ENCODE measurements around the gene SCGB3A2.

SCGB3A2 gene

GRCh38 chr5:147911427-147911826 lies 32.9 kb downstream of the SCGB3A2 start:
- no peak for DNase-seq

GRCh38 chr5:147912011-147912410 lies 33.5 kb downstream of the SCGB3A2 start:
- no peak for DNase-seq

GRCh38 chr5:147913786-147914185 lies 35.3 kb downstream of the SCGB3A2 start:
- no peak for DNase-seq

GRCh38 chr5:147918101-147918685 lies 39.7 kb downstream of the SCGB3A2 start:
- no peak for DNase-seq

GRCh38 chr5:147918899-147919298 lies 40.4 kb downstream of the SCGB3A2 start:
- DNase-seq: no peak

GRCh38 chr5:147920420-147921030 lies 42.0 kb downstream of the SCGB3A2 start:
- no peak for DNase-seq

GRCh38 chr5:147921136-147921535 lies 42.6 kb downstream of the SCGB3A2 start:
- DNase-seq: no peak

GRCh38 chr5:147925020-147925419 lies 46.5 kb downstream of the SCGB3A2 start:
- DNase-seq: no peak

- DNase-seq: no peak
Measured at GRCh38 chr5:147927901-147928300, 49.4 kb downstream of the SCGB3A2 start.

- no peak for DNase-seq
Measured at GRCh38 chr5:147930769-147931168, 52.3 kb downstream of the SCGB3A2 start.

All from activated CD4-positive, alpha-beta T cell treated with anti-CD3 and anti-CD28 coated beads, Interleukin-2, amount 50 U/mL, for 1 hour (primary cell).